SH-SY5Y (cell line): ENCODE measurements around the gene CCSER1.

Experiments used
- GATA2 ChIP-seq: IDR thresholded peaks from 2 replicates; pipeline ENCODE4 v1.6.1; 2011; ENCODE audit warnings: mild to moderate bottlenecking, low read depth, low read length
- GATA3 ChIP-seq: IDR thresholded peaks from 2 replicates; pipeline ENCODE4 v1.6.1; 2011; ENCODE audit warnings: low read depth, mild to moderate bottlenecking, low read length, moderate library complexity

DNA sequence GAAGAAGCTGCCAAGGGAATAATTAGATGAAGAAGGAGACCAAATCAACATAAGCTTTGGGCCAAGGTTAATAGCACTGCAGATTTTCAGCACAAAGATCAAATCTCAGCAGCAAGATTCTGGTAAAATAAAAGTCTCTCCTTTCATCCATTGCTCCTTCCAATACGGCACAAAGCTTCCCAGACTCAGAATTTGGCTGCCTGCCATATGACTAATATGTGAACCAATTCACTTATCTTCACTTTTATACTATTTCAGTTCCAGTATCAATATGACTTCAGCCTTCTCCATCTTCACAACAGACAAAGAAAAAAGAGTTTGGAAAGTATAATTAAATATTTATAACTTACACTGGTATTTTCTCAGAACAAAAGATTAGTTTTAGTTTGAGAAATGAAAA is 1198.3 kb downstream of the CCSER1 start:
- no peak for TF ChIP-seq GATA3
- no peak for TF ChIP-seq GATA2
